ENCODE data around the gene OGDHL.

Gene OGDHL

GRCh38 chr10:49709934-49710333, 52.2 kb downstream of the OGDHL start:
- Histone ChIP-seq H3K27me3 (ENCODE audit: insufficient read depth, poor library complexity, severe bottlenecking) (no peaks in the 10 kb centered on the region), H3K27ac (replicated peaks) (no peak overlapping the region), H3K4me3 (replicated peaks; ENCODE audit: insufficient read depth, low read length) (no peak overlapping the region)
- TF ChIP-seq GABPA (IDR thresholded peaks at IDR 0.05; ENCODE audit: low read depth) (no peak), CTCF (IDR thresholded peaks at IDR 0.05; ENCODE audit: insufficient read depth, low read length) (no peak), SPI1 (IDR thresholded peaks at IDR 0.05; ENCODE audit: borderline replicate concordance, low read depth) (no peak), POLR2AphosphoS5 (IDR thresholded peaks at IDR 0.05; ENCODE audit: low read depth) (no peak), REST (IDR thresholded peaks at IDR 0.05; ENCODE audit: insufficient replicate concordance, low read depth) (no peak)
- DNase-seq (ENCODE audit: low read depth in 1 of 2, low spot score in 1 of 2) = no peak

- Histone ChIP-seq H3K27ac (replicated peaks) (no peak overlapping the region), H3K27me3 (ENCODE audit: insufficient read depth, poor library complexity, severe bottlenecking) (no peaks in the 10 kb centered on the region), H3K4me3 (replicated peaks; ENCODE audit: insufficient read depth, low read length) (no peak overlapping the region)
- DNase-seq (ENCODE audit: low read depth in 1 of 2, low spot score in 1 of 2) = no peak
- TF ChIP-seq GABPA (IDR thresholded peaks at IDR 0.05; ENCODE audit: low read depth) = no peak
Observed at GRCh38 chr10:49707585-49707984, 54.5 kb downstream of the OGDHL start.

- TF ChIP-seq POLR2AphosphoS5 (IDR thresholded peaks at IDR 0.05; ENCODE audit: low read depth) (no peak), GABPA (IDR thresholded peaks at IDR 0.05; ENCODE audit: low read depth) (no peak), SPI1 (IDR thresholded peaks at IDR 0.05; ENCODE audit: borderline replicate concordance, low read depth) (no peak), CTCF (IDR thresholded peaks at IDR 0.05; ENCODE audit: insufficient read depth, low read length) (no peak), REST (IDR thresholded peaks at IDR 0.05; ENCODE audit: insufficient replicate concordance, low read depth) (no peak)
- no peak overlapping the region for H3K27ac ChIP-seq (replicated peaks)
- H3K4me3 ChIP-seq (replicated peaks; ENCODE audit: insufficient read depth, low read length) = no peak overlapping the region
- no peak for DNase-seq (ENCODE audit: low read depth in 1 of 2, low spot score in 1 of 2)
- no peaks in the 10 kb centered on the region for H3K27me3 ChIP-seq (ENCODE audit: insufficient read depth, poor library complexity, severe bottlenecking)
Observed at GRCh38 chr10:49700997-49701396, 61.1 kb downstream of the OGDHL start.

GRCh38 chr10:49700211-49700610, 61.9 kb downstream of the OGDHL start:
- Histone ChIP-seq H3K27ac (replicated peaks) (no peak overlapping the region), H3K4me3 (replicated peaks; ENCODE audit: insufficient read depth, low read length) (no peak overlapping the region), H3K27me3 (ENCODE audit: insufficient read depth, poor library complexity, severe bottlenecking) (no peaks in the 10 kb centered on the region)
- no peak for DNase-seq (ENCODE audit: low read depth in 1 of 2, low spot score in 1 of 2)
- TF ChIP-seq GABPA (IDR thresholded peaks at IDR 0.05; ENCODE audit: low read depth) (no peak), CTCF (IDR thresholded peaks at IDR 0.05; ENCODE audit: insufficient read depth, low read length) (no peak), REST (IDR thresholded peaks at IDR 0.05; ENCODE audit: insufficient replicate concordance, low read depth) (no peak), SPI1 (IDR thresholded peaks at IDR 0.05; ENCODE audit: borderline replicate concordance, low read depth) (no peak), POLR2AphosphoS5 (IDR thresholded peaks at IDR 0.05; ENCODE audit: low read depth) (no peak)
